Cardiac muscle cell (in vitro differentiated cells and primary cell): ENCODE results near the gene CYTH4. TPM values are rescaled to one million over a fixed set of nuclear protein-coding genes. Genes with fewer than 3 reads are reported as not detected.

ENCODE experiments used
- DNase-seq, 2 donors: peaks; one replicate each; pipeline versions ENCODE4 v3.0.0 to v3.0.0-alpha.2; 2010 to 2017; ENCODE audit warnings: low read depth in 1 of 2, low spot score in 1 of 2
- H3K27ac ChIP-seq: fragments of 200-600 bp; sonication (generic); 2 replicates; pipeline ENCODE4 v1.5.1; 2016
- H3K27me3 ChIP-seq: fragments of 200-600 bp; sonication (generic); 2 replicates; pipeline ENCODE4 v1.6.0; 2016; ENCODE audit warnings: control low read depth
- H3K36me3 ChIP-seq: fragments of 200-600 bp; sonication (generic); 2 replicates; pipeline ENCODE4 v1.5.1; 2016; ENCODE audit warnings: control low read depth
- H3K4me1 ChIP-seq: fragments of 200-600 bp; sonication (generic); 2 replicates; pipeline ENCODE4 v1.8.1; 2017; ENCODE audit warnings: low read depth, mild to moderate bottlenecking, mixed run types
- H3K4me3 ChIP-seq: fragments of 200-600 bp; sonication (generic); 2 replicates; pipeline ENCODE4 v1.5.1; 2016; ENCODE audit warnings: mild to moderate bottlenecking
- H3K9me3 ChIP-seq: fragments of 200-600 bp; sonication (generic); 2 replicates; pipeline ENCODE4 v1.5.1; 2017; ENCODE audit warnings: low read depth, mild to moderate bottlenecking, control low read depth
- polyA plus RNA-seq: library from polyadenylated mRNA; unstranded; fragments of >200 nt; fragmentation: Nextera tagmentation; extraction: Ambion mirVana; gene quantifications from 2 replicates; pipeline ENCODE4 v1.2.1, GENCODE V29; 2016
- total RNA-seq: library from RNA; depleted of rRNA; stranded (reverse); fragments of >200 nt; gene quantifications from 2 replicates; pipeline ENCODE4 v1.2.3, GENCODE V29; 2016
- TF ChIP-seq, protein P1 (sequence below): IDR thresholded peaks from 2 replicates; pipeline ENCODE4 v1.5.1; 2012; ENCODE audit warnings: low read depth, mild to moderate bottlenecking, low read length

CYTH4 gene
- total and polyA plus RNA-seq, 2 experiments from 2014 or later = not detected

DNA sequence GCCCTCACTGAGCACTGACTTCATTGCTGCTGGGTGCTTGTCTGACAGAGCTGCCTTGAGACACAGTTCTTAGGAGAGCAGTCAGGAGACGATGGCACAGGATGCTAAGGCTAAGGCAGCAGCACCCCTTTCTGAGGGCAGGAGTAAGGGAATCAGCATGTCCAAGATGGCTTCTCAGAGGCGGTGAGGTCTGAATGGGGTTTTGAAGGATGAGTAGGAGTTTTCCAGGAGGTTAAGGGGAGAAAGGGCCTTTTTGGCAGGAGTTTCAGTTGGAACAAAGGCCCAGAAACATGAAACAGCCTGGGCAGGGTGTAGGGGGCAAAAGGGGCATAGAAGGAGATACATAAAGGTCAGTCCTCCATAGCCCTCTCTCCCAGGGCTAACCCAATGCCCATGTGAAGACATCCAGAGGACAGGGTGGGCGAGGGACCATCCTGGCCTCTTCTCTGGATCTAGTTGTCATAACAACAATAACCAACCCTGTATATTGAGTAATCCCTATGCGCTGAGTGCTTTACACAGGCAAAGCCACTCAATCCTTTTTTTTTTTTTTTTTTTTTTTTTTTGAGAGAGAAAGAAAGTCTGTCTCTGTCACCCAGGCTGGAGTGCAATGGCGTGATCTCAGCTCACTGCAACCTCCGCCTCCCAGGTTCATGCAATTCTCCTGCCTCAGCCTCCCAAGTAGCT, 19.0 kb downstream of the CYTH4 start:
- H3K27ac ChIP-seq = no peak overlapping the region
- no peaks in the 10 kb centered on the region for H3K36me3 ChIP-seq
- H3K4me1 ChIP-seq = no peaks in the 10 kb centered on the region
- no peaks in the 10 kb centered on the region for H3K9me3 ChIP-seq
- TF ChIP-seq, protein P1, sequence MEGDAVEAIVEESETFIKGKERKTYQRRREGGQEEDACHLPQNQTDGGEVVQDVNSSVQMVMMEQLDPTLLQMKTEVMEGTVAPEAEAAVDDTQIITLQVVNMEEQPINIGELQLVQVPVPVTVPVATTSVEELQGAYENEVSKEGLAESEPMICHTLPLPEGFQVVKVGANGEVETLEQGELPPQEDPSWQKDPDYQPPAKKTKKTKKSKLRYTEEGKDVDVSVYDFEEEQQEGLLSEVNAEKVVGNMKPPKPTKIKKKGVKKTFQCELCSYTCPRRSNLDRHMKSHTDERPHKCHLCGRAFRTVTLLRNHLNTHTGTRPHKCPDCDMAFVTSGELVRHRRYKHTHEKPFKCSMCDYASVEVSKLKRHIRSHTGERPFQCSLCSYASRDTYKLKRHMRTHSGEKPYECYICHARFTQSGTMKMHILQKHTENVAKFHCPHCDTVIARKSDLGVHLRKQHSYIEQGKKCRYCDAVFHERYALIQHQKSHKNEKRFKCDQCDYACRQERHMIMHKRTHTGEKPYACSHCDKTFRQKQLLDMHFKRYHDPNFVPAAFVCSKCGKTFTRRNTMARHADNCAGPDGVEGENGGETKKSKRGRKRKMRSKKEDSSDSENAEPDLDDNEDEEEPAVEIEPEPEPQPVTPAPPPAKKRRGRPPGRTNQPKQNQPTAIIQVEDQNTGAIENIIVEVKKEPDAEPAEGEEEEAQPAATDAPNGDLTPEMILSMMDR = no peak
- no peaks in the 10 kb centered on the region for H3K27me3 ChIP-seq
- H3K4me3 ChIP-seq = no peak overlapping the region
- peak in 1 of 2 donors; percentile 33 for DNase-seq

DNA sequence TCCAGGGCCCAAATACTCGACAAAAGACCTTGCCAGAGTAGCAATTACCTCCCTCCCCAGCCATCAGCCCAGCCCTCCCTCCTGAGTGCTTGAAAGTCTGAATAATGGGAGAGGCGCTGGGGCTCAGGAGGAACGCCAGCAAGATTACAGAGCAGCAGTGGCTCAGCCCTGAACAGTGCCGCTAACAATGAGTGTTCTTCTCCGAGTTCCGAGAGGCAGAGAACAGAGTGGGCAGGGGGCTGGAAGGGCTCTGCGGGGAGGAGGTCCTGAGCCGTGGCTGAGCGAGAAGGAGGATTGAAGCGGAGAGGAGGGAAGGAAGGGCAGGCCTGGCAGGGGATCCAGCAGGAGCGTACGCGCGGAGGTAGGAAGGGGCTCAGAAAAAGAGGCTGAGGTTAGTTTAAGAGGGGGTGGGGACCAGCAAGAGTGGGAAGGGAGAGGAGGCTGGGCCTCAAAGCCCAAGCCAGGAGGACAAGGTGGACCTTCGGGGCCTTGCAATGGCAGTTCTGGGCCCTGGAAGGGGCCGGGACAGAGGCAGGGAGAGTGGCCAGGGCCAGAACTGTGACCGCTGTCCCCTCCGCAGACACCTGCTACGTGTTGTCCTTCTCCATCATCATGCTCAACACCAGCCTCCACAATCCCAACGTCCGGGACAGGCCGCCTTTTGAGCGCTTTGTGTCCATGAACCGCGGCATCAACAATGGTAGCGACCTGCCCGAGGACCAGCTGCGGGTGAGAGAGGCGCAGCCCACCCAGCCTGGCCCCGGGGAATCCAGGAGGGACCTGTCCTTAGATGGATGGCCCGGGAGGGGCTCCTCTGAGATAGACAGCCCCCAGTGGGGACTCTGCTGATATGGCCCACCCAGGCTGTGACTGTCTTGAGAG, 20.6 kb downstream of the CYTH4 start:
- DNase-seq = no peak
- Histone ChIP-seq H3K36me3 (no peaks in the 10 kb centered on the region), H3K27ac (no peak overlapping the region), H3K4me3 (no peak overlapping the region), H3K9me3 (no peaks in the 10 kb centered on the region), H3K27me3 (no peaks in the 10 kb centered on the region), H3K4me1 (peaks cover 9% of the 10 kb centered on the region)
- TF ChIP-seq, protein P1 = no peak

DNA sequence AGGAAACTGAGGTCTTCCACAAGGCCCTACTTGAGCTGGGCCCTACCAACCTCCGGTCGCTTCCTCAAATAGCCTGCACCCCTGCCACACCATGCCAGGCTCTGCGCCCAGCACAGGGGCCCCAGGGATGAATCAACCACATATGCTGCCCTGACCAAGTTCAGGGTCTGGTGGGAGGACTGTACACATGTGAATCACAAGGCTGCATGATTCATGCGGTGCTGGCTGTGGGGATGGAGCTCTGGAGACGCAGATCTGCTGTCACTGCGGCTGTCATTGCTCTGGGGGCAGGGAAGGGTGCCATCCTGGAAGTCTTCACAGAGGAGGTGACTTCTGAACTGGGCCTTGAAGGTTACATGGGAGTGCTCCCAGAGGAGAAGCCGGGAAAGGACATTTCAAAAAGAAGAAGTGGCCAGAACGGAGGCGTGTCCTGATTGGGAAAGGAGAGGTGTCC, 21.5 kb downstream of the CYTH4 start:
- TF ChIP-seq, protein P1 = no peak
- Histone ChIP-seq H3K4me1 (peaks cover 10% of the 10 kb centered on the region), H3K9me3 (no peaks in the 10 kb centered on the region), H3K27ac (no peak overlapping the region), H3K27me3 (no peaks in the 10 kb centered on the region), H3K4me3 (no peak overlapping the region), H3K36me3 (no peaks in the 10 kb centered on the region)
- peak in 1 of 2 donors; percentile 79 for DNase-seq

DNA sequence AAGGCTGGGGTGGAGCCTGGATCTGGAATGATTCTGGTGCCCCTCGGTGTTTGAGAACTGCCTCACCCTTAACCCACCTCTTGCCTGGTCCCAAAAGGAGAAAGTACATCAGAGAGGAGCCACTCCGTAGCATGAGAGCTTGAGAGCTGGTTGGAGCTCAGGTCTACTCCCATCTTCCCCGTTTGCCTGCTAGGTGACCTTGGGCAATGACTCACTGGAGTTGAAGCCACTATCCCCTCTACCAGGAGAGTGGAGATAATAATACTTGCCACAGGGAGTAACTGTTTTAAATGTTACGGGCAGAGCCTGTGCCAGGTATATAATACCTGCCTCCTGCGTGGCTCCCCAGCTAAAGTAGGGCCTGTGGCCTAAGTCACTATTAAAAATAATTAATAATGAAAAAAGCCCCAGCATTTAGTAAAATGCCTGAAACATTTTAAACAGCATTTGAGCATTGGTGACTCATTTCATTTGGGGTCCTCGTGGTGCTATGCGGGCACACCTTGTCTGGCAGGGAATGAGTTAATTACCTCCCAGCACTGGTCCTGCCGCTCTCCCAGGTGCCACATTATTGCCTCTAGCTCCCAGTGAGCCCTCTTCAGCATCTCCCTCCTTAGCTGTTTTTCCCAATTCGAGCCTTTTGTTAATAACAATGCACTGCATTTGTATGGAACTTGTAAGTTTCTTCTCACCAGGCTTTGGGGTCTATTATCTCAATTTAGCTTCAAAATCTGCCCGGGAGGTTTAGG, 22.5 kb downstream of the CYTH4 start:
- peak in 1 of 2 donors; percentile 29 for DNase-seq
- no peaks in the 10 kb centered on the region for H3K9me3 ChIP-seq
- no peak overlapping the region for H3K4me3 ChIP-seq
- no peak overlapping the region for H3K27ac ChIP-seq
- TF ChIP-seq, protein P1 = no peak
- H3K27me3 ChIP-seq = no peaks in the 10 kb centered on the region
- H3K36me3 ChIP-seq = no peaks in the 10 kb centered on the region
- H3K4me1 ChIP-seq = peaks cover 10% of the 10 kb centered on the region

DNA sequence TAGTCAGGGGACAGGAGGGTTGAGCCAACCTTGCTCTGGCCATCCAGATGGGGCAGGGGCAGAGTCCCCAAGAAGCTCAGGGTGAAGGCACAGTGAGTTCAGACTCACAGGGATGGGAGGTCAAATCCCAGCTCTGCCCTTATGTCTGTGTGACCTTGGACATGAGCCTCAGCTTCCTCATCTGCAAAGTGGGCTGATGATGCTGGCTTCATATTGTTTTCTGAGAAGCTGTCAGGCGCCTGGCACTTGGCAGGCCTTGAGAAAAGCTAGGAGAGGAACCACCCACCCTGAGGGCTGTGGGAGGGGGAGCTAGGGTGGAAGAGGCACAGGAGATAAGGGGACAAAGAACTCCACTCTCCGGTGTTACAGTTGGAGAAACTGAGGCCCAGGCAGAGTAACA, 23.6 kb downstream of the CYTH4 start:
- no peaks in the 10 kb centered on the region for H3K9me3 ChIP-seq
- peaks cover 10% of the 10 kb centered on the region for H3K4me1 ChIP-seq
- no peaks in the 10 kb centered on the region for H3K27me3 ChIP-seq
- TF ChIP-seq, protein P1 = no peak
- H3K4me3 ChIP-seq = no peak overlapping the region
- H3K27ac ChIP-seq = no peak overlapping the region
- no peaks in the 10 kb centered on the region for H3K36me3 ChIP-seq
- no peak for DNase-seq
